HL-60 (cell line): Measurements from ENCODE around the gene SIL1.

Source experiments
- GABPA ChIP-seq: IDR thresholded peaks from 2 replicates; pipeline ENCODE4 v1.6.1; 2012; ENCODE audit warnings: low read depth
- POLR2AphosphoS5 ChIP-seq: IDR thresholded peaks from 2 replicates; pipeline ENCODE4 v1.6.1; 2012; ENCODE audit warnings: low read depth
- SPI1 ChIP-seq: IDR thresholded peaks from 2 replicates; pipeline ENCODE4 v1.6.1; 2012; ENCODE audit warnings: low read depth, mild to moderate bottlenecking, borderline replicate concordance
- TF ChIP-seq, protein P1 (sequence below): IDR thresholded peaks from one replicate; pipeline ENCODE4 v1.5.1; 2011; ENCODE audit warnings: low read length, control low read depth, inconsistent platforms; ENCODE audit not compliant: insufficient read depth
- TF ChIP-seq, protein P2 (sequence below): IDR thresholded peaks from 2 replicates; pipeline ENCODE4 v1.6.1; 2012; ENCODE audit warnings: low read depth; ENCODE audit not compliant: insufficient replicate concordance

DNA sequence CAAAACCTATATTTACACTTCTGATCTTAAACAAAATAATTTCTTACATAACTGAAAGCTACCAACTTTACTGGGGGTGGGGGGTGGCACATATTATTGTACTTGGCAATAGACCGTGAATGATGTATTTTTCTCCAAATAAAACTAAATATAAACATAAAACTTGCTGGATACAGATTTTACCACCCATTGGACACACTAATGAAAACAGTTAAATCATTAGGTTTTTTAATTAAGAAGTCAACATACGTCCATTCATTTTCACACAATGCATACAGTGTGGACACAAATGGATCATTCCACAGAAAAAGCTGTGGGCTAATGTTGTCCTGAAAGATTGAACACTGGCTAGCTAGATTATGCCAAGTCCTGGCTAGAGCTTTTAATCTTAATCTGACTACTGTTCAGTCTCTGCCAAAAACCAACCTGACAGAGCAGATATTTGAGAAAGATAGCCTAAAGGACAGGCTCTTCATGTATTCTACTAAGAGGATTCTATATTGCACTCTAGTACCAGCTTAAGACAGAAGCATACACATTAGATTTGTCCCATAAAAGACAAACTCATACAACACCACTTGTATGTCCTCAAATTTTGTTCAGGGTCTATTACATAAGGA is 118.1 kb downstream of the SIL1 start:
- TF ChIP-seq, protein P1, sequence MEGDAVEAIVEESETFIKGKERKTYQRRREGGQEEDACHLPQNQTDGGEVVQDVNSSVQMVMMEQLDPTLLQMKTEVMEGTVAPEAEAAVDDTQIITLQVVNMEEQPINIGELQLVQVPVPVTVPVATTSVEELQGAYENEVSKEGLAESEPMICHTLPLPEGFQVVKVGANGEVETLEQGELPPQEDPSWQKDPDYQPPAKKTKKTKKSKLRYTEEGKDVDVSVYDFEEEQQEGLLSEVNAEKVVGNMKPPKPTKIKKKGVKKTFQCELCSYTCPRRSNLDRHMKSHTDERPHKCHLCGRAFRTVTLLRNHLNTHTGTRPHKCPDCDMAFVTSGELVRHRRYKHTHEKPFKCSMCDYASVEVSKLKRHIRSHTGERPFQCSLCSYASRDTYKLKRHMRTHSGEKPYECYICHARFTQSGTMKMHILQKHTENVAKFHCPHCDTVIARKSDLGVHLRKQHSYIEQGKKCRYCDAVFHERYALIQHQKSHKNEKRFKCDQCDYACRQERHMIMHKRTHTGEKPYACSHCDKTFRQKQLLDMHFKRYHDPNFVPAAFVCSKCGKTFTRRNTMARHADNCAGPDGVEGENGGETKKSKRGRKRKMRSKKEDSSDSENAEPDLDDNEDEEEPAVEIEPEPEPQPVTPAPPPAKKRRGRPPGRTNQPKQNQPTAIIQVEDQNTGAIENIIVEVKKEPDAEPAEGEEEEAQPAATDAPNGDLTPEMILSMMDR = no peak
- TF ChIP-seq GABPA = no peak
- TF ChIP-seq POLR2AphosphoS5 = no peak
- TF ChIP-seq, protein P2, sequence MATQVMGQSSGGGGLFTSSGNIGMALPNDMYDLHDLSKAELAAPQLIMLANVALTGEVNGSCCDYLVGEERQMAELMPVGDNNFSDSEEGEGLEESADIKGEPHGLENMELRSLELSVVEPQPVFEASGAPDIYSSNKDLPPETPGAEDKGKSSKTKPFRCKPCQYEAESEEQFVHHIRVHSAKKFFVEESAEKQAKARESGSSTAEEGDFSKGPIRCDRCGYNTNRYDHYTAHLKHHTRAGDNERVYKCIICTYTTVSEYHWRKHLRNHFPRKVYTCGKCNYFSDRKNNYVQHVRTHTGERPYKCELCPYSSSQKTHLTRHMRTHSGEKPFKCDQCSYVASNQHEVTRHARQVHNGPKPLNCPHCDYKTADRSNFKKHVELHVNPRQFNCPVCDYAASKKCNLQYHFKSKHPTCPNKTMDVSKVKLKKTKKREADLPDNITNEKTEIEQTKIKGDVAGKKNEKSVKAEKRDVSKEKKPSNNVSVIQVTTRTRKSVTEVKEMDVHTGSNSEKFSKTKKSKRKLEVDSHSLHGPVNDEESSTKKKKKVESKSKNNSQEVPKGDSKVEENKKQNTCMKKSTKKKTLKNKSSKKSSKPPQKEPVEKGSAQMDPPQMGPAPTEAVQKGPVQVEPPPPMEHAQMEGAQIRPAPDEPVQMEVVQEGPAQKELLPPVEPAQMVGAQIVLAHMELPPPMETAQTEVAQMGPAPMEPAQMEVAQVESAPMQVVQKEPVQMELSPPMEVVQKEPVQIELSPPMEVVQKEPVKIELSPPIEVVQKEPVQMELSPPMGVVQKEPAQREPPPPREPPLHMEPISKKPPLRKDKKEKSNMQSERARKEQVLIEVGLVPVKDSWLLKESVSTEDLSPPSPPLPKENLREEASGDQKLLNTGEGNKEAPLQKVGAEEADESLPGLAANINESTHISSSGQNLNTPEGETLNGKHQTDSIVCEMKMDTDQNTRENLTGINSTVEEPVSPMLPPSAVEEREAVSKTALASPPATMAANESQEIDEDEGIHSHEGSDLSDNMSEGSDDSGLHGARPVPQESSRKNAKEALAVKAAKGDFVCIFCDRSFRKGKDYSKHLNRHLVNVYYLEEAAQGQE = no peak
- TF ChIP-seq SPI1 = no peak
